PC-9 (cell line): Measurements from ENCODE around the gene PRKACB. TPM values are rescaled to one million over a fixed set of nuclear protein-coding genes. Genes with fewer than 3 reads are reported as not detected.

Experiments used
- BruUV-seq: library from RNA; stranded (reverse); fragments of 400-500 nt; replicated peaks from 2 replicates; lab custom pipeline; 2021; lab: Mats Ljungman, UMichigan
- CTCF ChIA-PET: fragments of 300-600 bp; sonication (Branson Sonifier 250); formaldehyde crosslinking; loops from one replicate; lab custom pipeline; 2022; ENCODE audit warnings: antibody characterized with exemption; lab: Charles Lee
- POLR2A ChIA-PET: fragments of 300-600 bp; sonication (Branson Sonifier 250); formaldehyde crosslinking; loops from one replicate; lab custom pipeline; 2022; ENCODE audit warnings: antibody characterized with exemption; ENCODE audit not compliant: unreplicated experiment; lab: Charles Lee
- DNase-seq, 2 experiments: peaks; one replicate each; pipeline versions ENCODE4 v3.0.0 to v3.0.0-alpha.2; 2015 to 2022; ENCODE audit warnings: mixed read lengths in 1 of 2
- H2AFZ ChIP-seq: fragments of 200-600 bp; sonication (generic); 2 replicates; pipeline ENCODE4 v1.8.1; 2017; ENCODE audit warnings: antibody characterized with exemption
- H3F3A ChIP-seq: fragments of 200-600 bp; sonication (generic); 2 replicates; pipeline ENCODE4 v1.8.1; 2017; ENCODE audit warnings: antibody characterized with exemption, mild to moderate bottlenecking, low read depth; ENCODE audit not compliant: insufficient read depth
- H3K27ac ChIP-seq: fragments of 200-600 bp; sonication (generic); 2 replicates; pipeline ENCODE4 v1.6.1; 2016; ENCODE audit warnings: mixed run types
- H3K27me3 ChIP-seq: fragments of 200-600 bp; sonication (generic); 2 replicates; pipeline ENCODE4 v1.6.1; 2016; ENCODE audit warnings: low read depth, mixed run types; ENCODE audit not compliant: insufficient read depth
- H3K36me3 ChIP-seq: fragments of 200-600 bp; sonication (generic); 2 replicates; pipeline ENCODE4 v1.6.1; 2016; ENCODE audit warnings: low read depth, mixed run types
- H3K4me1 ChIP-seq: fragments of 200-600 bp; sonication (generic); replicated peaks from 2 replicates; pipeline ENCODE4 v1.6.1; 2016; ENCODE audit warnings: mixed run types; ENCODE audit not compliant: insufficient read depth
- H3K4me2 ChIP-seq: fragments of 200-600 bp; sonication (generic); 2 replicates; pipeline ENCODE4 v1.6.1; 2017; ENCODE audit warnings: mixed run types
- H3K4me3 ChIP-seq: fragments of 200-600 bp; sonication (generic); 2 replicates; pipeline ENCODE4 v1.6.1; 2016; ENCODE audit warnings: mixed run types
- H3K79me2 ChIP-seq: fragments of 200-600 bp; sonication (generic); 2 replicates; pipeline ENCODE4 v1.6.1; 2017; ENCODE audit warnings: low read depth, mixed run types
- H3K9me2 ChIP-seq: fragments of 200-600 bp; sonication (generic); 2 replicates; pipeline ENCODE4 v1.8.1; 2017; ENCODE audit warnings: mild to moderate bottlenecking; ENCODE audit not compliant: insufficient read depth
- H3K9me3 ChIP-seq: fragments of 200-600 bp; sonication (generic); 2 replicates; pipeline ENCODE4 v1.8.1; 2016; ENCODE audit warnings: low read depth; ENCODE audit not compliant: insufficient read depth
- H4K20me1 ChIP-seq: fragments of 200-600 bp; sonication (generic); 2 replicates; pipeline ENCODE4 v1.8.1; 2017; ENCODE audit not compliant: insufficient read depth
- EZH2 ChIP-seq: fragments of 200-600 bp; sonication (generic); IDR thresholded peaks from 2 replicates; pipeline ENCODE4 v1.8.0; 2017; ENCODE audit warnings: antibody characterized with exemption, low read depth
- intact Hi-C: fragments of 100-400 bp; cut with micrococcal nuclease; formaldehyde crosslinking; loops from one replicate; pipeline ENCODE4 v1.10.0; 2022; ENCODE audit not compliant: unreplicated experiment
- total RNA-seq: library from RNA; stranded (reverse); gene quantifications from 2 replicates; pipeline ENCODE4 v1.2.3, GENCODE V29; 2021
- TF ChIP-seq, protein P1 (sequence below): fragments of 200-600 bp; sonication (generic); conservative IDR thresholded peaks from 2 replicates; pipeline ENCODE4 v1.6.1; 2017; ENCODE audit warnings: mixed run types, antibody characterized with exemption, mild to moderate bottlenecking, moderate library complexity

PRKACB gene
- total RNA-seq, 1 experiment from 2014 or later = 16.7 TPM

DNA sequence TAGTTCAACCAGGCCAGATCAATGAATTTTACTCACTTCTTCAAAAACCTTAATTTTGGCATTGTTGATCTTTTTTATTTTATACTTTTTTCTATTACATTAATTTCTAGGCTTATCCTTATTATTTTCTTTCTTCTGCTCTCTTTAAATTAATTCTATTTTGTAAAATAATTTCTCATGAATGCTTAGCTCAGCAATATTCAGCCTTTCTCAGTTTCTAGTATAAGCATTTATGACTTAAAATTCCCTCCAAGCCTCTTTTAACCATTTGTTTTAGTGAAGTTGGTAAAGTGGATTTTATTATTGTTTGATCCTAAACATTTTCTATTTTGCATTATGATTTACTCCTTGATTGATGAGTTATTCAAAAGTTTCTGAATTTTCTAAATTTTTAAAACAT is 136.8 kb downstream of the PRKACB start:
- CTCF ChIA-PET = no interaction called here
- Histone ChIP-seq H3K4me3 (no peak overlapping the region), H3K79me2 (no peaks in the 10 kb centered on the region), H3K27ac (no peak overlapping the region), H3K9me2 (0 out of 2 replicates have a peak, but pooled peaks cover 4% of the 10 kb centered on the region), H4K20me1 (no peaks in the 10 kb centered on the region), H3K36me3 (no peaks in the 10 kb centered on the region), H2AFZ (no peak overlapping the region), H3K4me1 (no peaks in the 10 kb centered on the region), H3K9me3 (peaks cover 3% of the 10 kb centered on the region), H3K27me3 (no peaks in the 10 kb centered on the region), H3K4me2 (no peak overlapping the region), H3F3A (no peaks in the 10 kb centered on the region)
- intact Hi-C loops = no loop called here
- TF ChIP-seq, protein P1, sequence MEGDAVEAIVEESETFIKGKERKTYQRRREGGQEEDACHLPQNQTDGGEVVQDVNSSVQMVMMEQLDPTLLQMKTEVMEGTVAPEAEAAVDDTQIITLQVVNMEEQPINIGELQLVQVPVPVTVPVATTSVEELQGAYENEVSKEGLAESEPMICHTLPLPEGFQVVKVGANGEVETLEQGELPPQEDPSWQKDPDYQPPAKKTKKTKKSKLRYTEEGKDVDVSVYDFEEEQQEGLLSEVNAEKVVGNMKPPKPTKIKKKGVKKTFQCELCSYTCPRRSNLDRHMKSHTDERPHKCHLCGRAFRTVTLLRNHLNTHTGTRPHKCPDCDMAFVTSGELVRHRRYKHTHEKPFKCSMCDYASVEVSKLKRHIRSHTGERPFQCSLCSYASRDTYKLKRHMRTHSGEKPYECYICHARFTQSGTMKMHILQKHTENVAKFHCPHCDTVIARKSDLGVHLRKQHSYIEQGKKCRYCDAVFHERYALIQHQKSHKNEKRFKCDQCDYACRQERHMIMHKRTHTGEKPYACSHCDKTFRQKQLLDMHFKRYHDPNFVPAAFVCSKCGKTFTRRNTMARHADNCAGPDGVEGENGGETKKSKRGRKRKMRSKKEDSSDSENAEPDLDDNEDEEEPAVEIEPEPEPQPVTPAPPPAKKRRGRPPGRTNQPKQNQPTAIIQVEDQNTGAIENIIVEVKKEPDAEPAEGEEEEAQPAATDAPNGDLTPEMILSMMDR = no peak
- TF ChIP-seq EZH2 = no peak
- no TSS peak for BruUV-seq
- POLR2A ChIA-PET = no interaction called here
- DNase-seq = no peak

DNA sequence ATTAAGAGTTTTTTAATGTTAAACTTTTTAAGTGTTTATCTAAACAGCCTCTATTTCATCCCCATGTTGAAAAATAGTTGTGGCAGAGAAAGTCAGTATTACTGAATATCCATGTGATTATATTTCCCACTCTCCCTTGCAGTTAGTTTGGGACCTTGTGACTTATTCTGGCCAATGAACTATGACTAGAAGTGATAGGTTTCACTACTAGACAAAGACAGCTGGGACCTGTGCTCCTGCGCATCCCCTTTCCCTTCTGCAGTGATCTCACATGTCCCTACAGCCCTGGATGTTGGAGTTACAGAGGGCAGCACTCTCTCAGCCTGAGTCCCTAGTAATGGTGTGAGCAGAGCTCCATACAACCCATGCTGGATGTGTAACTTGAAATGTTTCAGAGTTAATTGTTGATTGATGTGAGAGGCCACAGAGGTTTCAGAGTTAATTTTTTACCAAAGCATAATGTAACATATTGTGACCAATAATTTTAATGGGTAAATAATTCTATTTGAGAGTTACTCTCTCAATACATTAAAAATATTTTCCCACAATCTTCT is 138.8 kb downstream of the PRKACB start:
- Histone ChIP-seq H2AFZ (no peak overlapping the region), H3F3A (no peaks in the 10 kb centered on the region), H3K27me3 (no peaks in the 10 kb centered on the region), H3K4me3 (no peak overlapping the region), H3K4me2 (no peak overlapping the region), H4K20me1 (no peaks in the 10 kb centered on the region), H3K36me3 (no peaks in the 10 kb centered on the region), H3K79me2 (no peaks in the 10 kb centered on the region), H3K9me2 (0 out of 2 replicates have a peak, but pooled peaks cover 4% of the 10 kb centered on the region), H3K4me1 (no peaks in the 10 kb centered on the region), H3K27ac (no peak overlapping the region), H3K9me3 (peaks cover 17% of the 10 kb centered on the region)
- POLR2A ChIA-PET = no interaction called here
- BruUV-seq = no TSS peak
- intact Hi-C loops = no loop called here
- CTCF ChIA-PET = no interaction called here
- DNase-seq = no peak
- TF ChIP-seq EZH2 = no peak
- TF ChIP-seq, protein P1 = no peak

DNA sequence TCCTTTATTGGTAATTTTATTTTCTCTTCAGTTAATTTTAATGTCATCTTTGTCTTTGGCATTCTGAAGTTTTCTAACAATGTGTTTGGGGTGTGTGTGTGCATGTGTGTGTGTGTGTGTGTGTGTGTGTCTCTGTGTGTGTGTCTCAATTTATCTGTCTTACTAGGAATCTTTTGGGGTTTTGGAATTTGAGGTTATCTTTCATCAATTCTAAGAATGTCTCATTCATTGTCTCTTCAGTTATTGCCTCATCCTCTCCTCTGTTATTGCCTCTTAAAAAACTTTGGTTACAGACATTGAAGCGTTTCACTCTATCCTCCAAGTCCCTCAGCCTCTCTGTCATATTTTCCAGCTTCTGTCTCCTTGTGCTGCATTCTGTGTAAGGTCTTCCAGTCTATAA is 139.3 kb downstream of the PRKACB start:
- Histone ChIP-seq H3K4me1 (no peaks in the 10 kb centered on the region), H3K9me2 (0 out of 2 replicates have a peak, but pooled peaks cover 4% of the 10 kb centered on the region), H3K4me2 (no peak overlapping the region), H3K9me3 (peaks cover 19% of the 10 kb centered on the region), H2AFZ (no peak overlapping the region), H3K36me3 (no peaks in the 10 kb centered on the region), H3K27ac (no peak overlapping the region), H3K79me2 (no peaks in the 10 kb centered on the region), H3K4me3 (no peak overlapping the region), H4K20me1 (no peaks in the 10 kb centered on the region), H3F3A (no peaks in the 10 kb centered on the region), H3K27me3 (no peaks in the 10 kb centered on the region)
- CTCF ChIA-PET = no interaction called here
- intact Hi-C loops = no loop called here
- POLR2A ChIA-PET = no interaction called here
- BruUV-seq = no TSS peak
- DNase-seq = no peak
- TF ChIP-seq EZH2 = no peak
- TF ChIP-seq, protein P1 = no peak
